Liver (tissue), 9 donors: ENCODE measurements around the gene SLC35D3. TPM values are rescaled to one million over a fixed set of nuclear protein-coding genes. Genes with fewer than 3 reads are reported as not detected.

Experiments used
- DNase-seq: peaks from one replicate; pipeline ENCODE4 v3.0.0-alpha.2; 2017; ENCODE audit warnings: low spot score
- H3K27ac ChIP-seq, 2 donors: one replicate each; pipeline ENCODE4 v1.7.0; 2013; ENCODE audit warnings: inconsistent platforms in 2 of 2, low read length in 2 of 2, control low read depth in 1 of 2, low read depth in 1 of 2, mild to moderate bottlenecking in 1 of 2
- H3K27me3 ChIP-seq, 4 donors: one replicate each; pipeline versions ENCODE4 v1.6.1 to v1.7.0; 2013; ENCODE audit warnings: low read length in 3 of 4, inconsistent platforms in 1 of 4, mild to moderate bottlenecking in 1 of 4, moderate library complexity in 1 of 4; ENCODE audit not compliant: control insufficient read depth in 4 of 4, insufficient read depth in 4 of 4
- H3K36me3 ChIP-seq, 4 donors: one replicate each; pipeline versions ENCODE4 v1.6.1 to v1.7.0; 2013; ENCODE audit warnings: low read length in 3 of 4, mild to moderate bottlenecking in 3 of 4, low read depth in 1 of 4, moderate library complexity in 1 of 4; ENCODE audit not compliant: control insufficient read depth in 4 of 4, insufficient read depth in 3 of 4
- H3K4me1 ChIP-seq, 4 donors: one replicate each; pipeline versions ENCODE4 v1.6.1 to v1.7.0; 2013; ENCODE audit warnings: low read length in 3 of 4, mild to moderate bottlenecking in 3 of 4, moderate library complexity in 1 of 4; ENCODE audit not compliant: control insufficient read depth in 4 of 4, insufficient read depth in 4 of 4
- H3K4me3 ChIP-seq, 3 donors: one replicate each; pipeline versions ENCODE4 v1.6.1 to v1.7.0; 2013; ENCODE audit warnings: low read length in 3 of 3, control low read depth in 1 of 3, low read depth in 1 of 3, mild to moderate bottlenecking in 1 of 3
- H3K9ac ChIP-seq, 2 donors: one replicate each; pipeline ENCODE4 v1.7.0; 2013; ENCODE audit warnings: low read length in 2 of 2, mild to moderate bottlenecking in 2 of 2, moderate library complexity in 2 of 2, control low read depth in 1 of 2, low read depth in 1 of 2
- H3K9me3 ChIP-seq, 4 donors: one replicate each; pipeline versions ENCODE4 v1.6.1 to v1.7.0; 2013; ENCODE audit warnings: low read length in 3 of 4; ENCODE audit not compliant: control insufficient read depth in 4 of 4
- ATF3 ChIP-seq: IDR thresholded peaks from 2 replicates; pipeline ENCODE4 v1.6.1; 2016; ENCODE audit warnings: antibody characterized with exemption
- CTCF ChIP-seq: fragments of 150-350 bp; IDR thresholded peaks from 2 replicates; pipeline ENCODE4 v1.5.1; 2017; ENCODE audit warnings: improper control_type of control experiment, low read depth, low read length; ENCODE audit not compliant: missing input control
- EGR1 ChIP-seq, 2 donors: IDR thresholded peaks; 2 replicates each; pipeline ENCODE4 v1.6.1; 2016 to 2018; ENCODE audit warnings: antibody characterized with exemption in 2 of 2, low read depth in 2 of 2
- FOXA1 ChIP-seq: IDR thresholded peaks from 2 replicates; pipeline ENCODE4 v1.6.1; 2016; ENCODE audit warnings: antibody characterized with exemption
- FOXA2 ChIP-seq: IDR thresholded peaks from 2 replicates; pipeline ENCODE4 v1.6.1; 2016; ENCODE audit warnings: antibody characterized with exemption
- GABPA ChIP-seq, 2 donors: IDR thresholded peaks in 1 of 2; conservative IDR thresholded peaks in 1 of 2; 2 replicates each; pipeline ENCODE4 v1.6.1; 2016; ENCODE audit warnings: antibody characterized with exemption in 2 of 2, mild to moderate bottlenecking in 1 of 2, moderate library complexity in 1 of 2
- HNF4A ChIP-seq, 2 donors: conservative IDR thresholded peaks; 2 replicates each; pipeline ENCODE4 v1.6.1; 2016; ENCODE audit warnings: antibody characterized with exemption in 2 of 2, mild to moderate bottlenecking in 2 of 2
- HNF4G ChIP-seq: IDR thresholded peaks from 2 replicates; pipeline ENCODE4 v1.6.1; 2016; ENCODE audit warnings: antibody characterized with exemption
- JUND ChIP-seq, 2 donors: IDR thresholded peaks; 2 replicates each; pipeline ENCODE4 v1.6.1; 2016; ENCODE audit warnings: antibody characterized with exemption in 2 of 2
- MAX ChIP-seq: IDR thresholded peaks from 2 replicates; pipeline ENCODE4 v1.6.1; 2016; ENCODE audit warnings: antibody characterized with exemption
- NR2F2 ChIP-seq: IDR thresholded peaks from 2 replicates; pipeline ENCODE4 v1.6.1; 2016; ENCODE audit warnings: antibody characterized with exemption
- RAD21 ChIP-seq, 2 donors: IDR thresholded peaks; 2 replicates each; pipeline ENCODE4 v1.6.1; 2016; ENCODE audit warnings: antibody characterized with exemption in 2 of 2, mild to moderate bottlenecking in 2 of 2
- REST ChIP-seq: IDR thresholded peaks from 2 replicates; pipeline ENCODE4 v1.6.1; 2016; ENCODE audit warnings: antibody characterized with exemption, mild to moderate bottlenecking
- RXRA ChIP-seq, 2 donors: IDR thresholded peaks; 2 replicates each; pipeline ENCODE4 v1.6.1; 2017 to 2018; ENCODE audit warnings: antibody characterized with exemption in 2 of 2, mild to moderate bottlenecking in 1 of 2
- SP1 ChIP-seq: IDR thresholded peaks from 2 replicates; pipeline ENCODE4 v1.6.1; 2018; ENCODE audit warnings: antibody characterized with exemption, mild to moderate bottlenecking
- TAF1 ChIP-seq: conservative IDR thresholded peaks from 2 replicates; pipeline ENCODE4 v1.6.1; 2016; ENCODE audit warnings: antibody characterized with exemption, mild to moderate bottlenecking
- YY1 ChIP-seq: IDR thresholded peaks from 2 replicates; pipeline ENCODE4 v1.6.1; 2016; ENCODE audit warnings: antibody characterized with exemption, mild to moderate bottlenecking
- ZBTB33 ChIP-seq: IDR thresholded peaks from 2 replicates; pipeline ENCODE4 v1.6.1; 2016; ENCODE audit warnings: antibody characterized with exemption
- WGBS: extraction: QIAGEN DNeasy Blood & Tissue Kit; methylation state at CpG from one replicate; pipeline ENCODE4 v1.1.7; 2013; 5-methylcytosine and 5-hydroxymethylcytosine counted together
- polyA plus RNA-seq, 2 donors: library from polyadenylated mRNA; stranded (reverse) in 1 of 2; unstranded in 1 of 2; fragments of 200-250 nt in 1 of 2; fragments of >200 nt in 1 of 2; fragmentation: Nextera tagmentation in 1 of 2; extraction: Ambion mirVana in 1 of 2; gene quantifications; one replicate each; pipeline versions ENCODE4 v1.2.1 to v1.2.3, GENCODE V29; 2013 to 2015
- total RNA-seq, 2 donors: library from RNA; depleted of rRNA; stranded (reverse); fragments of >200 nt; gene quantifications; one replicate each; pipeline ENCODE4 v1.2.3, GENCODE V29; 2014
- donor health status: healthy.
- donor health status: healthy.
- donor health status: healthy.
- donor health status: healthy.
- donor health status: healthy.

The SLC35D3 gene
- total and polyA plus RNA-seq, 4 donors: 0.56 TPM; not detected in 3

- 85% methylated on average over 4 of the region's 4 CpGs for WGBS
- H3K4me1 ChIP-seq: peaks cover 0 to 5% (median 0%) of the 10 kb centered on the region in 4 donors
- DNase-seq: no peak
- no peak for TF ChIP-seq HNF4G
- TF ChIP-seq MAX: no peak
- TF ChIP-seq ZBTB33: no peak
- TF ChIP-seq JUND (IDR thresholded peaks at IDR 0.05): no peak
- TF ChIP-seq HNF4A (conservative IDR thresholded peaks at IDR 0.05): no peak
- TF ChIP-seq FOXA2: no peak
- TF ChIP-seq FOXA1: no peak
- no peak for TF ChIP-seq EGR1 (IDR thresholded peaks at IDR 0.05; ENCODE audit: low read depth in 2 of 2)
- no peak for TF ChIP-seq REST
- TF ChIP-seq RAD21 (IDR thresholded peaks at IDR 0.05): no peak
- TF ChIP-seq YY1: no peak
- TF ChIP-seq TAF1: no peak
- no peak for TF ChIP-seq RXRA (IDR thresholded peaks at IDR 0.05)
- TF ChIP-seq CTCF: no peak
- H3K27ac ChIP-seq: no peak overlapping the region
- no peak overlapping the region for H3K4me3 ChIP-seq
- peaks cover 0 to 12% (median 0%) of the 10 kb centered on the region in 4 donors for H3K27me3 ChIP-seq
- no peaks in the 10 kb centered on the region for H3K36me3 ChIP-seq
- H3K9me3 ChIP-seq: no peaks in the 10 kb centered on the region
- no peak overlapping the region for H3K9ac ChIP-seq
Measured at GRCh38 chr6:136969930-136970329, 47.8 kb downstream of the SLC35D3 start.

- Histone ChIP-seq H3K9me3 (no peaks in the 10 kb centered on the region), H3K27ac (no peak overlapping the region), H3K4me3 (no peak overlapping the region), H3K4me1 (peaks cover 0 to 5% (median 0%) of the 10 kb centered on the region in 4 donors), H3K36me3 (no peaks in the 10 kb centered on the region), H3K27me3 (peaks cover 0 to 15% (median 0%) of the 10 kb centered on the region in 4 donors), H3K9ac (no peak overlapping the region)
- no peak for DNase-seq
- WGBS: 89% methylated on average over 6 of the region's 6 CpGs
- TF ChIP-seq EGR1 (IDR thresholded peaks at IDR 0.05; ENCODE audit: low read depth in 2 of 2) (no peak), MAX (no peak), HNF4G (no peak), ZBTB33 (no peak), YY1 (no peak), GABPA (IDR thresholded peaks at IDR 0.05 in 1 of 2, conservative IDR thresholded peaks at IDR 0.05 in 1 of 2) (no peak), JUND (IDR thresholded peaks at IDR 0.05) (no peak), SP1 (no peak), ATF3 (no peak), RXRA (IDR thresholded peaks at IDR 0.05) (no peak), FOXA2 (no peak), NR2F2 (no peak), REST (no peak)
Measured at GRCh38 chr6:136971609-136972008, 49.5 kb downstream of the SLC35D3 start.
